Hepatic stellate cell (primary cell): Measurements from ENCODE around the gene PTPRG.
A peak's percentile ranks its signal among the peaks of the same experiment; 100 is the strongest.

ENCODE experiments used
- DNase-seq: peaks from one replicate; pipeline ENCODE4 v3.0.0; 2011; ENCODE audit warnings: low spot score

PTPRG gene

DNA sequence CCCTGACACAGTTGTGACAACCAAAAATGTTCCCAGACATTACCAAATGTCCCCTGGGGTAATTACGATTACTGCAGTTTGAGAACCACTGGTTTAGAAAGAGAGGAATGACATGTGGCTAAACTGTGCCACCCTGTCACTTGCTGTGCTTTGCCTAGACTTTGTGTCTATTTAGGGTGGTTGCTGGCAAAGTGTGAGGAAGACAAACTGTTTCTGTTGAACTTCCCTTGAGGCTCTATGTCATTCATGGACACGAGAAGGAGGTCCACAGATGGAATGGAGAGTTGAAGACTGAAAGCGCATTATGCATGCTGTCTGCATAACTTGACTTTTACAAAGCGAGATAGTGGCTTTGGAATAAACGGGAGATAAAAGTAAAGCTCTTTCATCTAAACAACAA is 495.3 kb downstream of the PTPRG start:
- no peak for DNase-seq

DNA sequence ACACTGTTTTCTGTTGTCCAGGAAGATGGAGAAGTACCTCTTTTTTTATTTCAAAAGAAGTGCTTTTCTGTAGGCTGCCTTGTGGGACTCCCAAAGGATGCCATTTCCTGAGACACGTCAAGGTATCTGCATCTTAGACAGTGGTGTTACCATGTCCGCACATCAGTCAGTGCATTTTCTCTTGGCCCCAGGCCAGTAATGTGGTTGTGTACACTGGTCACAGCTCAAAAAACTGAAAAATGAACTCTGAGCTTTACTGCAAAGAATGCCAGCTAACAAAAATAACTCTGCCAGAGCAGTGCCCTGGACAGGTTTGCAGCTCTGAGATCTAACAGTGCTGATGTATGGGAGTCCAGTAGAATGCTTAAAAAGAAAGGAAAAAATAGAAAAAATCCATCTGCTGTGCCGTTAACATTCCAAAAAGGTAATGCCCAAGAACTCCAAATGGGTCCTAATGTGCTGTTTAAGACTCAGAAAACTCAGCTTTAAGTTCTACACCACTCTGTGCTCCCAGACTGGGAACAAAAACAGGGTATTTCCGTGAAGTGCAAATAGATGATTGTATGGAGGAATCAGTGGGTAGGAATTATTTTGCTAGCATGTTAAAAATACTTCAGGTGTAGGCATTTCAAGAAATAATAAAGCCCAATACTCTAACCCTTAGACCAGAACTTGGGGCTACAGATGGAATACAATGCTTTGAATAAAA is 496.1 kb downstream of the PTPRG start:
- DNase-seq = no peak

DNA sequence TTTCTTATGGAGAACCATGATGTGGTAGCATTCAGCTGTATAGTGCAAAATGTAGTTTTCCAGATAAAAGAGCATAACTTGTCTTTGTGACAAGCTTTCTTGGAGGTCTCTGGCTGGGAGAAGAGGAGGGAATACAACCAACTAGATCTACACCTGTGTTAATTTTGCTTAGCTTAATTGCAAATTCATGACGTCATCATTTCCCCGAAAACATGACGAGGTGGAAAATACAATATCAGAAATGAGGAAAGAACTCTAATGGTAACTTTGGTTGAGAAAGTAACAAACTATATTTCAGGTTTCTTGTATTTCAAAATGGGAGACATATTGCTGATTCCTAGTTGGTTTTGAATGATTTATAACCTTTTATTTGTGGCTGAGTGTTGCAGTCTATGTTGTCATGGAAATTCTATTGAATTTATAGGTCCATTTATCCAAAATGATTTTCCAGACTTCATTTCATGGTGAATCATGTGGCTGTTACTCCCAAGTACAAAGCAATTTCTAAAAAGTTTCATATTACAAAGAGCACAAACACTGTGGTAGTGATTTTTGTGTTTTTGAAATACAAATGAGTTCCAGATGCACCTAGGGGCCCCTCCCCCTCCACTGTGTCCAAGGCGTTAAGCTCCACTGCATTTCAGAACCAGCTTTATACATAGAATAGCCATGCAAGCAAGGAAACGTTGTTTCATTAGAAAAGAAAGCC is 504.8 kb downstream of the PTPRG start:
- DNase-seq = no peak

DNA sequence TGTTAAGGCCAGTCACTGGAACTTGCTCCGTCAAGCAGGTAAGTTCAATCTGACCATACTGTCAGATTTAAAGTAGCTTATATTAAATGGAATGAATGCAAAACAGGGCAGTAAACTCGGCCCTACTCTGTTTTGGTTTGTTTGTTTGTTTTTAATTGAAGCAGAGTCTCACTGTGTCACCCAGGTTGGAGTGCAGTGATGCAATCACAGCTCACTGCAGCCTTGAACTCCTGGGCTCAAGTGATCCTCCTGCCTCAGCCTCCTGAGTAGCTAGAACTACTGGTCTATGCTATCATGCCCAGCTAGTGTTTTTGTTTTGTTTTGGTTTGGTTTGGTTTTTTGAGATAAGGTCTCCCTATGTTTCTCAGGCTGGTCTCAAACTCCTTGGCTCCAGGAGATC is 507.0 kb downstream of the PTPRG start:
- DNase-seq = no peak

DNA sequence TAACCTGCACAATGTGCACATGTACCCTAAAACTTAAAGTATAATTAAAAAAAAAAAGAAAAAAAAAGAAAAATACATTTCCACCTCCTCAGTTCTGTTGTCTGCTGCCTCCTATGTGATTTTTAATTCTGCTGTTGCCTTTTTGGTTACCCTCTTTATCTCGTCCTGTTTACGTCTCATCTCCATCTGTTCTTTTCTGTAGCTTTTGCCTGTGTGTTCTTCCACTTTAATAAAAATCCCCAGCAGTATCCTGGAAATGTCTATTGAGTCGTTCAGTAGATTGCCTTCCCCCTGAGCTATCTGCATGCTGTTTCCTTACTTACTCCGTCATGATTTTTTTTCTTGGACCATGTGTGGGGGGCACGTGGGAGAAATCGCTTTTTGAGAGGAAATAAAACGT is 509.5 kb downstream of the PTPRG start:
- no peak for DNase-seq

DNA sequence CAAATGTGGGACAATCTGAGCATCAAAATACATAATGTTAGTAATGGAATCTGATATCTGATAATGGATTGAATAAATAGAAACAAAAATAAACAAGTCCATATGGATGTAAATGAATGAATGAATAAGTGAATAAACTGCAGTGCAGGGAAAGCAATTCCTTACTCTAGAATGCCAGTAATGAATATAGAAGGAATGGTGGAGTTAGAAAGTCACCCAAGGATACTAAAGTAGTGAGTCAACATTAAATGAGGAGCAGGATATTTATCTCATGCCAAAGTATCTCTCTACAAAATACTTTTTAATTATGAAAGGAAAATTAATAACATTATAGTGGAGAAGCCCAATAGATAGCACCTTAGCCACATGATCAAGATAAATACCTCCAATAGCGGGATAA is 511.7 kb downstream of the PTPRG start:
- DNase-seq = no peak

DNA sequence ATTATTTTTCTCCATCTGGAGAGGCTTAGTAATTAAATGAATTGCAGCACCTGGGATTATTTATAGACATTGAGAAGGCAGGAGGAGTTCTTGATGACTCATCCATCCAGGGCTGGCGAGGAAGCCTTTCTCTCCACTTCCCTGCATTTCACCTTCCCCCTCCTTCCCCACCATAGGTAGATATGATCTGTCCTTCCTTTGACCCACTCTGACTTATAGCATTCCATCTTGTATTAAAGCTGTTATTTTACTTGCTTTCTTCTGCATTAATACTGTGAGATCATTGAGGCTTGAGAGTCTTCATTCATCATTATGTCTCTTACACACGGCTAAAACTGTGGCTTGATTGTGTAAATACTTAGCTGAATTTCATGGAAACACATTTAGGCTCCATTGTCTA is 523.2 kb downstream of the PTPRG start:
- no peak for DNase-seq

DNA sequence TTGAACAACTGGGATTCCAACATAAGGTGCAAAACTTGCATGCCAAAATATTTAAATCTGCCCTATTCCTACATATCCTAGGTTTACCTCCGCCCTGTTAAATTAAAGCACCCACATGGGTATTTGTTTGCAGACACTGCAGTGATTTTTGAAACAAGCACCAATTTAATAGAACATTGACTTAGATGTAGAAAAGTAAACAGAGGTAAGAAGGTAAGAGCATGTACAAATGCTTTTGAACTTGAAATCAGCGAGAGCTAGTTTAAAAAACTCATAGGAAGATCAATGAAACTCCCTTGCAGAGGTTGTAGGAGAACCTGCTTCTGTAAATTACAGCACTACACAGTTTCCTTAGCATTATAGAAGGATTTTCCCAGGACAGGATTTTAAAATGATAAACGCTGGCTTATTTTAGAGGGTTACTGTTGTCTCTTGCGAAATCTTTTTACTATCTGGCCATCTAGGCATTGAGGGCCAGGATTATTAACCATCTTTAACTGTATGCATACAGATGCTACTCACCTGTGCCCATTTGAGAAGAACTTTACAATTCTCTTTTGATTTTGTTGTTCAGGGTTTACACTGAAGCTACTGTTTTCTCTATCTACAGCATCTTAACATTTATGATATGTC is 527.2 kb downstream of the PTPRG start:
- no peak for DNase-seq

DNA sequence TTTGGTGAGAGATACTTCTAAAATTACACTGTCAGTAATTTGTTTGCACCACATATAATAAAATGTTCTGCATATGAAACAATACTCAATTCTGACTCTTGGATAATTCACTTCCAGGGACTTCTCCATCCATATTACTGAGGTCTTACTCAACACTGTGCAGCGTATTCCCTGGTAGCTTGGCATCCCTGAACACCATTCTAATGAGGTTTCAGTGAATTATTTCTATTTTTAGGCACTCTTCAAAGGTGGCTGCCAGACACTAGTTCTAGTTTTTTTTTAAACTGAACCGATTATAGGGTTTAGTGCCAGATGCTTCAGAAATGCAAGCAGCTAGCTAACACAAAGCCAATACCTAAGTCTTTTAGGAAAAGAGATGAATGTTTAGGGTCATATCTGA is 528.7 kb downstream of the PTPRG start:
- no peak for DNase-seq

DNA sequence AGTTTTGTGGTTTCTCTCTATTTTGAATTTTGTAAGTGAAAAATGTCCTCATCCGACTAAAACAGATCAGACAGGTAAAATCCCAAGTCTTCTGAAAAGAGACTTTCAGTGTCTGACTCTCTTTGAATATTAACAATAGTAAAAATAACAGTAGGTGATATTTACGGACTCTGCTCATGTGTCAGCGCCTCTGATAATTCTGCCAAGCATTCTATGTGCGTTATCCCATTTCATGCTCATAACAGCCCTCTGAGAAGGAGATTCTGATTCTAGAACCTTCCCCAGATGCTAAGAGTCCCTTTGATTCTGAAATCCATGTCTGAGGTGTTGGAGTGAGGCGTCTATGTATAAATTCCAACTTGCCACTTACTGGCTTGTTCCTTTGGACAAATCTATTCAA is 529.1 kb downstream of the PTPRG start:
- no peak for DNase-seq

DNA sequence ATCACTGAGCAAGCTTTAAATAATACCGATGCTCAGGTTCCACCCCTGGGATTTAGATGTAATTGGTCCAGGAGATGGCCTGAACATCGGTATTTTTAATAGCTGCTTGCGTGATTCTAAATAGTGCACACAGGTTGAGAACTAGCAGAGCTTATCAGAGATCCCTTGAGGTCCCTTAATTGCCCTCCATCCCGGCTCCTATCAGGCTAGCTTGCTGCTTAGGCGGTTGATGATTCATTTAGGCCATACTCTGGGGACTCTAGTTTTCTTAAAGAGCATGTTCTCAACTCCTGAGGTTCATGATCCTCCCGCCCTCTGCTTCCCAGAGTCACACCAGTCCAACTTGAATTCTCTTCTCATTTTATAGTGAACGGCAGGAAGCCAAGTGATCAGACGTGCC is 531.7 kb downstream of the PTPRG start:
- DNase-seq = no peak

DNA sequence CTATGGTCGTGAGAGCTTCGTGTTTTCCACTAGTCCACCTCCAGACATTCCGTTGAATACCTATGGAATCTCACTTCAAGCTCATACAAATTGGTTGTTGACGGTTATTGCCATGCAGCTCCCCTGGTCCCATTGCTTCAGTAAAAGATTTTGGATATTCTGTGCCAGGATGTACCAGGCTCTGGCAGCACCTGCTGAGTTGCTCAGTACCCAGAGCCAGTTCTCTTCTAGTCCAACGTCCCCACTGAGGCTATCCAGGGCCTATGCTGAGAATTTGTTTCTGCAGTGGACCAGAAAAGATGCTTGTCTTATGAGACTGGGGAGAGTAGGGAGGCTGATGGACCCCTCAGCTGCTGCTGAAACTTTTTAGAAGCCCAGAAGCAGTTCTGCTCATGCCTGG is 533.1 kb downstream of the PTPRG start:
- no peak for DNase-seq

DNA sequence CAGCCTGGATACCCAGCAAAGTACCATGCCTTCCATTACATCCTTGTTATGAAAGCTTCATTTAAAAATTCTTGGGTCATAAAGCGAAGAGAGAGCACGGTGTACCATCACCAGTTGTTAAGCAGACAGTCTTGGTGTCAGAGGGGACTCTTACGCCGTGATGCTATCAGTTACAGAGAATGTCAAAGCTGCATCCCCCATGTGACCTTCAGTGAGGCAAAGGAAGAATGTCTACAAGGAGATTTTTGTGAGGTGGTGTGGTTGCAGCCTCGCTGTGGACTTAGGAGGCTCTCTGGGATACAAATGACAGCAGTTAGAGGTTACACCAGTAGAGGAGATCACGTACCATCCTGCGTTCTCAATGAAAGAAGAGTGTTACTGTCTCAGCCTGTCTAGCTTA is 533.7 kb downstream of the PTPRG start:
- no peak for DNase-seq

DNA sequence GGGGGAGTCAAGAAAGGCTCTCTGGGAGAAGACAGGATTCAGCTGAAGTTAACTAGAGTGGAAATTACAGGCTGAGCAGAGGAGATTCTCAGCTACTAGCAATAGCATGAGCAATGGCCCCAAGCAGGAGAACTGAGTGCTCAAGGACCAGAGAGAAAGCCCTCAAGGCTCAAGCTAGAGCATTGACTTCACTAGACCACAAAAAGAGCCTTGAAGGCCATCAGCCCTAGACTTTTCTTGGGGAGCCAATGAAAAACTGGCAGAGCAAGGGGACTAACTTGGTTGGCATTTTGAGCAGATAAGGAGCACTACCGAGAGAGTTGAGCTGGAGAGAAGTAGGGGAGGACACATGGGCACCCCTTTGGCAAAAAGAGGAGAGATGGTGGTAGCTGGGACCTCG is 534.4 kb downstream of the PTPRG start:
- DNase-seq = no peak

DNA sequence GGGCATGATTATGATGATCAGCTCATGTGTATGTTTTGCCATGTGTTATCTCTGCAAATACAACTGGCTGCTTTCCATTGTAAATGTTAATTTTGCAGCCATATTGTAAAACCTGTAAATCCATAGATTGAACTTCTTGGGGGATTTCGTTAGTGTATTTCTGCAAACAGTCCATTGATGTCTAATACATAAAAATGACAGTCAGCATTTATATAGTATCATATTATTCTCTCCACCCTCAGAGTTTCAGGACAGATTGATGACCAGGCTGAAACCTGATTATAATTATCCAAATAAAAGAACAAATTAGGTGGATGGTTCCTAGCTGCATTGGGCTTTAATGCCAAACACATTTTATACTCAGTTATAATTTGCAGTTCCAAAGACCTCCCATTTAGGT is 535.1 kb downstream of the PTPRG start:
- DNase-seq = no peak

DNA sequence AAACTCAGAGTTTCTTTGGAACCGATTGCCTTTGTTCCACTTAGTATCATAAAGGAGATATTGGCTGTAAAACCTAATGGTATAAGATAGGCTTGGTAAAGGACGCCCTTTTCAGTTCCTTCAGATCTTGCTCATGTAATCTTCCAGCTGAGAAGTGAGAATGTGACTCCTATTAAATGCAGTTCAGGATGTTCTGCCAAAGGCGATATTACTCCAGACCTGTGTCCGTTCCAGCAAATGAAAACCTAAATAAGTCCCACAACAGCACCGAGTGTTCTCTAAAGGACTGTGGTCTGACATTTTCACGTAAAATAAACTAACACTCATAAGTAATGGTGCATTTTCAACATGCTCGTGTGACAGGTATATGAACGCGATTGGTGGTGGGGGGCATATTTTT is 535.8 kb downstream of the PTPRG start:
- DNase-seq = no peak

DNA sequence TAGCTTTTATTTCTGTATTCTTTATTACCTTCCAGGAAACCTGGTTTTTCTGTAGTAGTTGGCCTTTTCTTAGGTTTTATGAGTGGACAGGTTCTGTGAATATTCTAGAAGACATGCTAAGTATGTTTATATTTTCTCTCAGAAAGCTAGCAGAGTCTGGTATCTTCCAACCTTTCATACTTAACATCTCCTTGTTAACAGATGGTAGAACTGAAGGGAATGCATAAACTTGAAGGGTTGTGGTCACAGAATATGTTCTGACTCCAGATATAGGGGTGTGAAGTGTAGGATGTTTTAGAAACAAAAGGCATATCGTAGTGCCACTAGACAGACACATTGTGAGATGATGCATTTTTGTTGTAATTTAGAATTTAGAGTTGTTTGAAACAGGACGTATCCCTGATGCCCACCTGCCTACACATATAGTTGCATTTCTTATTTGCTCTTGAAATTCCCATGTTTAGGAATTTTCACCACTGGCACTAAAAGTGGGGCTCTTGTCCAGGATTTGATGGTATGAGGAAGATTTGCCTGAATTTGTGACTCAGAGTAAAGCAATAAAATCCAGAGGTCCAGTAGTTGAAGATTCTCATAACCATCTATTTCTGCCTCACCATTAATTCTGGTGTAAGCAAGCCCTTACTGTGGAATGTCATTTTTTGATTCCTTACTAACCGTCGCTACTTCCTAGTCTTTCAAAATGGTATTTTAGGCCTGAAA is 537.4 kb downstream of the PTPRG start:
- no peak for DNase-seq

DNA sequence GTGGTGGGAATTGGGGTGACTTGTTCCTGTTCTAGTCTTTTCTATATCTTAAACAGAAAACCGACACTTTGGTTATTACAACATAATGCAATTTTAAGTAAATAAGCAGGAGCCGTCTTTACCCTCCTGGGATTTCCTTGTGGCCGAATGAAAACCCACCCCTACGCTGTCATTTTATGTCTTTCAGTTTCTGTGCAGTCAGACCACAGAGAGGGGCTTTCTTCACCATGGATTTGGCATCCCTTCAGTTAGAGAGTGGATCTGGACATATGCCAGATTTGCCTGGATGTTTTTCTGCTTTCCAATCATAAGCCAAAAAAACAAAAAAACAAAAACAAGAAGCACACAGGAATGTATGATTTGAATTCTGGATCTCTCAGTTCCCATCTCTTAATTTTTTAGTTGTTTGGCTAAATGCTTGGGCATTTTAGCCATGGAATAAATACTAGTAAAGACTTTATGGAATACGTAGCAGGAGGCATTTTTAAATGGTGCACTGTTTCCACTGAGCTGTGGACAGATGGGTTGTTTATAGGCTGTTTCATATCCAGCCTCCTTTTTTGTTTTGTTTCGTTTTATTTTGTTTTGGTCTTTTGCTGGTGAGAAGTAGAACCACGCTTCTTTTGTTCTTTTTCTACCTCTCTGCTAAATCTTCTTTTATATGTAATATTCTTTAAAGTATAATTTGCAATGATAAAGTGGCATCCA is 539.1 kb downstream of the PTPRG start:
- DNase-seq = no peak

DNA sequence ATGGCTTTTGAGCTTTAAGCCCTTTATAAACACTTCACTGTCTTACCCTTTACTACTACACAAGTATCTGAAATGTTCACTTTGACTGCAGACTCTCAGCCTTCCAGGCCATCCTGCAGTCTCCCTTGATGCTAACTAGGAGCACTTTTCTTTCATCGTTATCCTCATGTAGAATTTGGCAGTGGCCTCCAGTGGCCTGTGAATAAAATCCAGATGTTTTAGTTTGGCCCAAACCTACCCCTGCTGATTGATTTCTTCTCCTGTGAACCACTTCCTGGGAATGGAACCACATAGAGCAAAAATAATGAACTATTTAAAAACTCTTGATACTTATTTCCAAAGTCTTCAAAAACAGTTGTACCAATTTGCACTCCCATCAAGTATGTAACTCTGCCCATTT is 540.1 kb downstream of the PTPRG start:
- DNase-seq = no peak

DNA sequence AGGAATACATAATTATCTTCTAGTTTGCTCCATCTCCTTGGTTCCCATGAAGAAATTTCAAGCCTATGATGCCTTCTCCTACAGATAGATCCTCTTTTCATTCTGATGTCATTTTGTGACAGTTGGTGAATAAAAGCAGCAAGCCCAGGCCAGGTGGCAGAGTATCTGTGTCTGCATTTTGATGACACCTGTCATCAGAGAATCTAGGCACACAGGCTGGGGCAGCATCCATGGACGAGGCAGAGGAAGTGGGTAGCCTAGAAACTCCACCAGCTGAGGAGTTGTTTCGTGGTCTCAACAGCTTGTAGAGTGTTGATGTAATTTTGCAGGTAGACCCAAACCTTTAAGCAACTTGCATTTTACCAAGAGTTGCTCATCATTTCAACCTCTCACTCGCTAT is 542.2 kb downstream of the PTPRG start:
- no peak for DNase-seq

DNA sequence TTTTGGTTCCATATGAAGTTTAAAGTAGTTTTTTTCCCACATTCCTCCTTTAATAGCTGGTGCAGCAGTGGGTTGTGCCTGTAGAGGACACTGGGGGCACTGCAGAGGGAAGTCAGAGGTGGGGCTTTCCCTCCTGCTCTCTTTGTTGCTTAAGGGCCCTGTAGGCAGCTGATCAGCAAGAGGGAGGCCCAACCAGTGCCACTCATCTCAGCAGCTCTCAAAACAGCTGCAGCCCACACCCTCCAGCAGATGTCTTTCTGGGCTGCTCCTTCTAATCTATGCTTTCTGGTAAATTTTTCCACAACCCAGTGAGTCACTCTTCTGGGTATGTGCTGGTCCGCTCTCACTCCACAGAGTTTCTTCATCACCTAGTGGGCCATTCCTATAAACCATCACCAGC is 548.2 kb downstream of the PTPRG start:
- peak; percentile 60 for DNase-seq
